Gastrocnemius medialis (tissue), 4 donors: Measurements from ENCODE around the gene C14orf132. TPM values are rescaled to one million over a fixed set of nuclear protein-coding genes. Genes with fewer than 3 reads are reported as not detected.

Source experiments
- ATAC-seq, 2 donors: fragments of 150-250 bp; one replicate each; pipeline ENCODE4 v1.9.1; 2016
- DNase-seq, 2 donors: peaks; one replicate each; pipeline ENCODE4 v3.0.0-alpha.2; 2019
- H3K27ac ChIP-seq, 4 donors: fragments of 200-600 bp; sonication (generic); 1 replicate in 1 of 4; 2 replicates in 3 of 4; pipeline ENCODE4 v1.5.1; 2016 to 2018; ENCODE audit warnings: mild to moderate bottlenecking in 2 of 4, moderate library complexity in 1 of 4
- H3K27me3 ChIP-seq, 3 donors: fragments of 200-600 bp; sonication (generic) in 2 of 3; 1 replicate in 1 of 3; 2 replicates in 2 of 3; pipeline versions ENCODE4 v1.5.1 to v1.6.0; 2016 to 2019; ENCODE audit warnings: mild to moderate bottlenecking in 1 of 3, moderate library complexity in 1 of 3
- H3K36me3 ChIP-seq, 2 donors: fragments of 200-600 bp; sonication (generic) in 1 of 2; one replicate each; pipeline ENCODE4 v1.5.1; 2017 to 2018
- H3K4me1 ChIP-seq, 2 donors: fragments of 200-600 bp; sonication (generic) in 1 of 2; one replicate each; pipeline ENCODE4 v1.5.1; 2016 to 2017; ENCODE audit warnings: mild to moderate bottlenecking in 2 of 2
- H3K4me3 ChIP-seq, 4 donors: fragments of 200-600 bp; sonication (generic) in 3 of 4; 1 replicate in 1 of 4; 2 replicates in 3 of 4; pipeline ENCODE4 v1.5.1; 2016 to 2019; ENCODE audit warnings: mild to moderate bottlenecking in 2 of 4
- H3K9me3 ChIP-seq, 3 donors: fragments of 200-600 bp; sonication (generic) in 2 of 3; 1 replicate in 1 of 3; 2 replicates in 2 of 3; pipeline ENCODE4 v1.5.1; 2016 to 2019
- POLR2A ChIP-seq, 2 donors: fragments of 450-650 bp; IDR thresholded peaks; one replicate each; pipeline ENCODE4 v1.6.1; 2017; ENCODE audit warnings: antibody characterized with exemption in 2 of 2, mild to moderate bottlenecking in 2 of 2, moderate library complexity in 2 of 2
- in situ Hi-C, 4 donors: fragments of 200-750 bp; cut with MboI; loops; one replicate each; pipeline versions ENCODE4 v1.15.0 to v1.8.0; 2017; ENCODE audit warnings: low sequenced_read_pairs in 4 of 4
- intact Hi-C: fragments of 100-400 bp; cut with DNase I; formaldehyde crosslinking; loops from one replicate; pipeline ENCODE4 v1.15.1; 2023; ENCODE audit warnings: low total_unique reads
- total RNA-seq, 4 donors: library from RNA; depleted of rRNA; stranded (reverse); fragments of >200 nt; gene quantifications; one replicate each; pipeline versions ENCODE4 v1.1.0 to v1.2.3, GENCODE V29; 2016
- TF ChIP-seq, protein P1 (sequence below), 5 experiments: fragments of 450-650 bp in 3 of 5; fragments of 200-600 bp in 2 of 5; sonication (generic) in 2 of 5; IDR thresholded peaks in 4 of 5; conservative IDR thresholded peaks in 1 of 5; 1 replicate in 4 of 5; 2 replicates in 1 of 5; pipeline ENCODE4 v1.5.1; 2016 to 2019; ENCODE audit warnings: antibody characterized with exemption in 5 of 5, mild to moderate bottlenecking in 3 of 5, moderate library complexity in 3 of 5

The C14orf132 gene
- total RNA-seq, 4 donors from 2014 or later: 1.1 to 2.9 (median 1.5) TPM

GRCh38 chr14:96055753-96056508 is 16.8 kb downstream of the C14orf132 start:
- Histone ChIP-seq H3K27me3 (peaks cover 0 to 10% (median 0%) of the 10 kb centered on the region in 3 donors), H3K4me1 (peaks cover 0 to 5% of the 10 kb centered on the region in 2 donors), H3K36me3 (no peaks in the 10 kb centered on the region), H3K4me3 (no peak overlapping the region), H3K27ac (peak overlapping the region in 1 of 4 donors; percentile 37), H3K9me3 (no peaks in the 10 kb centered on the region)
- DNase-seq (no peak), ATAC-seq (no peak)
- TF ChIP-seq POLR2A (IDR thresholded peaks at IDR 0.05): no peak
- TF ChIP-seq, protein P1, sequence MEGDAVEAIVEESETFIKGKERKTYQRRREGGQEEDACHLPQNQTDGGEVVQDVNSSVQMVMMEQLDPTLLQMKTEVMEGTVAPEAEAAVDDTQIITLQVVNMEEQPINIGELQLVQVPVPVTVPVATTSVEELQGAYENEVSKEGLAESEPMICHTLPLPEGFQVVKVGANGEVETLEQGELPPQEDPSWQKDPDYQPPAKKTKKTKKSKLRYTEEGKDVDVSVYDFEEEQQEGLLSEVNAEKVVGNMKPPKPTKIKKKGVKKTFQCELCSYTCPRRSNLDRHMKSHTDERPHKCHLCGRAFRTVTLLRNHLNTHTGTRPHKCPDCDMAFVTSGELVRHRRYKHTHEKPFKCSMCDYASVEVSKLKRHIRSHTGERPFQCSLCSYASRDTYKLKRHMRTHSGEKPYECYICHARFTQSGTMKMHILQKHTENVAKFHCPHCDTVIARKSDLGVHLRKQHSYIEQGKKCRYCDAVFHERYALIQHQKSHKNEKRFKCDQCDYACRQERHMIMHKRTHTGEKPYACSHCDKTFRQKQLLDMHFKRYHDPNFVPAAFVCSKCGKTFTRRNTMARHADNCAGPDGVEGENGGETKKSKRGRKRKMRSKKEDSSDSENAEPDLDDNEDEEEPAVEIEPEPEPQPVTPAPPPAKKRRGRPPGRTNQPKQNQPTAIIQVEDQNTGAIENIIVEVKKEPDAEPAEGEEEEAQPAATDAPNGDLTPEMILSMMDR (IDR thresholded peaks at IDR 0.05 in 4 of 5, conservative IDR thresholded peaks at IDR 0.05 in 1 of 5): no peak
- in situ Hi-C loops: no loop called here
- intact Hi-C loops: loop anchor here (5.0 kb wide), 1 partner anchor 41 kb away; no protein-coding TSS in a partner anchor

DNA sequence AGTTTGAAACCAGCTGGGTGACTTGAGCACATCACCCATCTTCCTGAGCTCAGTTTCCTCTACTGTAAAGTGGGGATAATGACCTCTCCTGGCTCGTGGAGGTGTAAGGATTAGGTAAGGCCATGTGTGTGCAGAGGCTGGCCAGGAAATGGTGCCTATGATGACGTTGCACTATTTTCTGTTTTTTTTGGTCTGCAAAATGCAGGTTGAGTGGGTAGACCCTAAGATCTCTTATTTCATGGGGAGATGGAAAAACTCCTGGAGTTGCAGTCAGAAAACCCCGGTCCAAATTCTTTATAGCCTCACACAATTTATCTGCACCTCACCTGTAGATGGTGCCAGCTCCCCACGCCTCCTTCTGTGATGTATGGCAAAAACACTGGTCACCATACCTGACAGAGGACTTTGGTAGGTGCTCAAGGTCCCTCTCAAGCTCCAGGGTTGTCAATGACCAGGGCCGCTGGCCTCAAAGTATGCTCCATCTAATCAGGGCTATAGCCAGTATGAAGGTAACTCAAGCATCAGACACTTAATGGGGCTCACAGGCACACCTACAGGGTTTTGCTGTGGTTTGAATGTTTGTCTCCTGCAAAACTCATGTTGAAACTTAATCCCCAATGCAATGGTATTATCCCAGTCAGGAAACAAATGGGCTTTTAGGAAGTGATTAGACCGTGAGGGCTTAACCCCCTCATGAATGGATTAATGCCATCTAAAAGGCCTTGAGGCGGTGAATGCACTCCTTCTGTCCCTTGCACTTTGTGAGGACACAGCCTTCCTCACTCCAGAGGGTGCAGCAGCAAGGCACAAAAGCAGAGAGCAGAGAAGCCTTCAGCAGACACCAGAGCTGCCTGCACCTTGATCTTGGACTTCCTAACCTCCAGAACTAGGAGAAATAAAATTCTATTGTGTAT is 17.6 kb downstream of the C14orf132 start:
- peaks cover 0 to 10% (median 0%) of the 10 kb centered on the region in 3 donors for H3K27me3 ChIP-seq
- in situ Hi-C loops (no loop called here), intact Hi-C loops (loop anchor here (5.0 kb wide), 1 partner anchor 41 kb away; no protein-coding TSS in a partner anchor)
- DNase-seq (no peak), ATAC-seq (no peak)
- H3K4me1 ChIP-seq: peaks cover 0 to 5% of the 10 kb centered on the region in 2 donors
- no peaks in the 10 kb centered on the region for H3K9me3 ChIP-seq
- H3K4me3 ChIP-seq: no peak overlapping the region
- no peak for TF ChIP-seq POLR2A (IDR thresholded peaks at IDR 0.05)
- TF ChIP-seq, protein P1 (IDR thresholded peaks at IDR 0.05 in 4 of 5, conservative IDR thresholded peaks at IDR 0.05 in 1 of 5): no peak
- no peak overlapping the region for H3K27ac ChIP-seq
- H3K36me3 ChIP-seq: no peaks in the 10 kb centered on the region

- DNase-seq (no peak), ATAC-seq (no peak)
- Histone ChIP-seq H3K27me3 (peaks cover 0 to 10% (median 0%) of the 10 kb centered on the region in 3 donors), H3K4me1 (peaks cover 0 to 5% of the 10 kb centered on the region in 2 donors), H3K9me3 (no peaks in the 10 kb centered on the region), H3K4me3 (no peak overlapping the region), H3K36me3 (no peaks in the 10 kb centered on the region), H3K27ac (no peak overlapping the region)
- in situ Hi-C loops: no loop called here
- intact Hi-C loops: loop anchor here (5.0 kb wide), 1 partner anchor 40 kb away; no protein-coding TSS in a partner anchor
- TF ChIP-seq, protein P1 (IDR thresholded peaks at IDR 0.05 in 4 of 5, conservative IDR thresholded peaks at IDR 0.05 in 1 of 5): no peak
Observed at GRCh38 chr14:96057738-96058137, 18.6 kb downstream of the C14orf132 start.

- H3K9me3 ChIP-seq: no peaks in the 10 kb centered on the region
- DNase-seq: no peak
- in situ Hi-C loops (no loop called here), intact Hi-C loops (loop anchor here (5.0 kb wide), 1 partner anchor 39 kb away; no protein-coding TSS in a partner anchor)
- ATAC-seq: no peak
- no peak overlapping the region for H3K27ac ChIP-seq
- TF ChIP-seq POLR2A (IDR thresholded peaks at IDR 0.05): no peak
- TF ChIP-seq, protein P1 (IDR thresholded peaks at IDR 0.05 in 4 of 5, conservative IDR thresholded peaks at IDR 0.05 in 1 of 5): no peak
- H3K27me3 ChIP-seq: peaks cover 0 to 10% (median 0%) of the 10 kb centered on the region in 3 donors
- peaks cover 0 to 5% of the 10 kb centered on the region in 2 donors for H3K4me1 ChIP-seq
- H3K4me3 ChIP-seq: no peak overlapping the region
- no peaks in the 10 kb centered on the region for H3K36me3 ChIP-seq
Observed at GRCh38 chr14:96058576-96059200, 19.5 kb downstream of the C14orf132 start.
